CD4-positive, alpha-beta T cell treated with Interleukin-4 for 1 hour (primary cell): Measurements from ENCODE around the gene ZNF841.
A peak's percentile ranks its signal among the peaks of the same experiment; 100 is the strongest.
"Not testable (repeated sequence)": the region's sequence is repeated elsewhere in the genome, so short reads cannot be mapped to it uniquely, and the experiment has no call there.

Source experiments
- DNase-seq, 2 donors: peaks; one replicate each; pipeline ENCODE4 v3.0.0-alpha.2; 2020 to 2022

The ZNF841 gene

DNA sequence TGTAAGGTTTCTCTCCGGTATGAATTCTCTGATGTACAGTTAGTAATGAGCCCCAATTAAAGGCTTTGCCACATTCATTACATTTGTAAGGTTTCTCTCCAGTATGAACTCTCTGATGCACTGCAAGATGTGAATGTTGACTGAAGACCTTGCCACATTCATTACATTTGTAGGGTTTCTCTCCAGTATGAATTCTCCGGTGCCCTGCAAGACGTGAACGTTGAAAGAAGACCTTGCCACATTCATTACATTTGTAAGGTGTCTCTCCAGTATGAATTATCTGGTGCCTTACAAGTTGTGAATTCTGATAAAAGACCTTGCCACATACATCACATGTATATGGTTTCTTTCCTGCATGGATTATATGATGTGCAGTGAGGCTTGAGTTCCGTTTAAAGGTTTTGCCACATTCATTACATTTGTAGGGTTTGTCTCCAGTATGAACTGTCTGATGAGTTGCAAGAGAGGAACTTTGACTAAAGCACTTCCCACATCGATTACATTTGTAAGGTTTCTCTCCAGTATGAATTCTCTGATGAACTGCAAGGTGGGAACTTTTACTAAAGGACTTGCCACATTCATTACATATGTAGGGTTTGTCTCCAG is 29.2 kb downstream of the ZNF841 start:
- DNase-seq: no peak

DNA sequence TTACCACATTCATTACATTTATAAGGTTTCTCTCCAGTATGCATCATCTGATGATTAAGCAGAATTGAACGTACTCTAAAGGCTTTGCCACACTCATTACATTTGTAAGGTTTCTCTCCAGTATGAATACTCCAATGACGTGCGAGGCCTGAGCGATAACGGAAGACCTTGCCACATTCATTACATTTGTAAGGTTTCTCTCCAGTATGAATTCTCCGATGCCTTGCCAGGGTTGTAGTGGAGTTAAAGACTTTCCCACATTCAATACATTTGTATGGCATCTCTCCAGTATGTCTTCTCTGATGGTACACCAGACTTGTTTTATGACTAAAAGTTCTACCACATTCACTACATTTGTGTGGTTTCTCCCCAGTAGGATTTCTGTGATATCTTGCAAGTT is 30.2 kb downstream of the ZNF841 start:
- no peak for DNase-seq

GRCh38 chr19:52056480-52056879 is 39.1 kb downstream of the ZNF841 start:
- DNase-seq: not testable (repeated sequence)

GRCh38 chr19:52051736-52052135 is 43.8 kb downstream of the ZNF841 start:
- DNase-seq: not testable (repeated sequence)

DNA sequence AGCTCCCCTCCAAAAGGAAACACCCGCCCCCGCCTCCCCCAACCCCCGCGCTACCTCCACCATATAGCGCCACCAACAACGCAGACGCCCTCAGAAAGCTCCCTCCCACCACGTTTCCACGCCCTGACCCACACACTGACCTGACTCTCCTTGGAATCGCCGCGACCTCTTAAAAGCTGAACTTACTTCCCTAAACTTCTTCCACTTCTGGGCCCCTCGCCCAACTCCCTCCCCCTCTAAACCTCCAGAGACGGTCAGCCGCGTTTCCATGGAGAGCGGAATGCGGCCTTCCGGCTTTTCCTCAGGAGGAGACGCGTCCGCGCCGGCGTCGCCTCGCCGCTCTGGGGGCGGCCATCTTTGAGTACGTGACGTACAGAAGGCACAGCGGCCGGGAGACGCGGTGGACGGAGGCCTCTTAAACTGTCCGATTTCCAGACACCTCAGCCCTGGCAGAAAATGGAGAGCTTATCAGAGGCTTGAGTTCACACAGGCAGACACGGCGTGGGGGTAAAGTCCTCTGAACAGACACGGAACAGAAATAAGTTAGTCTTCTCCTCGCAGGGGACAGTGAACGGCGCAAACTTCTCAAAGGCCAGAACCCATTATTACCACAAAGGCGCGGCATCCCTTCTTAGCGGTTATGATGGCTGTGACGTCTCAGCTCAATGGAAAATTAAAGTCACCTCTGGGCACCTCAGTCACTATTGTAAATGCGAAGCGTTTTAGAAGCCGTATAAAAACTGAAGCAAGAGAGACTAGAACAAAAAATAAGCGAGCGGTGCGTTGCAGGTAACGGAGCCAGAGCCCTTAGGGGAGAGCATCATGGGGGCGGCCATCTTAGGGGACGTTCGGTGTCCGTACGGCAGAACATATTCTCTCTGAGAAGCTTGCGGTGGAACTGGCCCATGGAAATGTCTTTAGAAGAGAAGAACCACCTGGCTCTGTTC is 46.7 kb downstream of the ZNF841 start, which contains the start of gene ZNF432:
ZNF432 (minus strand) TSS at position 284 of the 947 bp plus-strand sequence. CDS start 1,970 bp downstream, outside the sequence.
- peak; percentile 86 to 87 for DNase-seq

DNA sequence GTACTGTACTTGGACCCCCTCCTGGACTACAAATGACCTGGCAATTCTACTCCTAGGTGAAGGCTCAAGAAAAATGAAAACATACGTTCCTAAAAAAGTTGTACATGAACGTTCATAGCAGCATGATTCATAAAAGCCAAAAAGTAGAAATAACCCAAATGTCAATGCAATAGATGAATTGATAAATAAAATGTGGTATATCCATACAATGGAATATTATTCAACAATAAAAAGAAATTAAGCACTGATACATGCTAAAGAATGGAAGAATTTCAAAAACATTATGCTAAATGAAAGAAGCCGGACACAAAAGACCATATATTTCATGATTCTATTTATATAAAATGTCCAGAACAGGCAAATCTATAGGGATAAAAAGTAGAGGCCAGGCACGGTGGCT is 56.4 kb downstream of the ZNF841 start:
- no peak for DNase-seq

DNA sequence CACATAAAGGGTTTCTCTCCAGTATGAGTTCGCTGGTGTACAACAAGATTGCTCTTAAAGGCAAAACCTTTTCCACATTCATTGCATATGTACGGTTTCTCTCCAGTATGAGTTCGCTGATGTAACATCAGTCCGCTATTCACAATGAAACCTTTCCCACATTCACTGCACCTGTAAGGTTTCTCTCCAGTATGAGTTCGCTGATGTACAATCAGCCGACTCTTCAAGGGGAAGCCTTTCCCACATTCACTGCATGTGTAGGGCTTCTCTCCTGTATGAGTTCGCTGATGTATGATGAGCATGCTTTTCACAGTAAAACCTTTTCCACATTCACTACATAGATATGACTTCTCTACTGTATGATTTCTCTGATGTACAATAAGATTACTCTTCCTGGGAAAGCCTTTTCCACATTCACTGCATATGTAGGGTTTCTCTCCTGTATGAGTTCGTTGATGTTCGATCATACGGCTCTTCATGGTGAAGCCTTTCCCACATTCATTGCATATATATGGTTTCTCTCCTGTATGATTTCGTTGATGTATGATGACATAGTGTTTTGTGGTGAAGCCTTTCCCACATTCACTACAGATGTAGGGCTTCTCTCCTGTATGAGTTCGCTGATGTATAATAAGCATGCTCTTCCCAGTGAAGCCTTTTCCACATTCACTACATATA is 61.4 kb downstream of the ZNF841 start:
- DNase-seq: no peak

- DNase-seq: no peak
These were observed 66.8 kb downstream of the ZNF841 start for GRCh38 chr19:52028780-52029123.

DNA sequence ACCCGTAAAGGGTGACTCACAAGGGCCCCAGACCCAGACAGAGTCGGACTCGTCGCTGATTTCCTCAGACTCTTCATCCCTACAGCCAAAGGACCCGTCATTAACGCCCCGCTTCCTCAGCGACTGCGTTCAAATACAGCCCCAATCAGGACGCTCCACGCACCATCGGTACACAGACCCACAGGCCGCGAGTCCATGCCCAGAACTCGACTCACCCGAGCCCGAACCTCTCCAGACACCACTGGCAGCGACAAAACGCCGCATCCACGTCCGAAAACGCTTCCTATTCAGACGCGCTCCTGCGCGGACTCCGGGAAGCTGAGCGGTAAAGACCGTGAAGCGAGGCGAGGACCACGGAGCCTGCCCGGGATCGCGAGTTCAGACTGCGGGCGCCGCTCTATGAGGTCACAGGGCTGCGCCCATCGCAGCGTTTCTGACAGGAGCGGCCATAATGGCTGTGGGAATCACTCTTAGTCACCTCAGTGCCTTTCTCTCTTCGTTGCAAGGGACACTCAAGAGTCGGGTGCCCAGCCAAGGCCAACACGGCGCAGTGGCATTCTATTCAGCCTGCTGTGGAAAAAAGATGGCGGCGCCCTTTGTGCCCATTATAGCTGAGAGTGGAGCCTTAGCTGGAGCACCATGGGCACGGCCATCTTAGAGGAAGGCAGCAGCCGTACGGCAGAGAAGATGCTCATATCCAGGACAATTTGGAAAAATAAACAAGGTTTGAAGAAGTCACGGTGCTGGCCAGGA is 67.4 kb downstream of the ZNF841 start, which contains the start of gene ZNF614:
ZNF614 (minus strand) TSS at position 353 of the 753 bp plus-strand sequence. CDS start 2,634 bp downstream, outside the sequence.
- peak; percentile 84 to 87 for DNase-seq

DNA sequence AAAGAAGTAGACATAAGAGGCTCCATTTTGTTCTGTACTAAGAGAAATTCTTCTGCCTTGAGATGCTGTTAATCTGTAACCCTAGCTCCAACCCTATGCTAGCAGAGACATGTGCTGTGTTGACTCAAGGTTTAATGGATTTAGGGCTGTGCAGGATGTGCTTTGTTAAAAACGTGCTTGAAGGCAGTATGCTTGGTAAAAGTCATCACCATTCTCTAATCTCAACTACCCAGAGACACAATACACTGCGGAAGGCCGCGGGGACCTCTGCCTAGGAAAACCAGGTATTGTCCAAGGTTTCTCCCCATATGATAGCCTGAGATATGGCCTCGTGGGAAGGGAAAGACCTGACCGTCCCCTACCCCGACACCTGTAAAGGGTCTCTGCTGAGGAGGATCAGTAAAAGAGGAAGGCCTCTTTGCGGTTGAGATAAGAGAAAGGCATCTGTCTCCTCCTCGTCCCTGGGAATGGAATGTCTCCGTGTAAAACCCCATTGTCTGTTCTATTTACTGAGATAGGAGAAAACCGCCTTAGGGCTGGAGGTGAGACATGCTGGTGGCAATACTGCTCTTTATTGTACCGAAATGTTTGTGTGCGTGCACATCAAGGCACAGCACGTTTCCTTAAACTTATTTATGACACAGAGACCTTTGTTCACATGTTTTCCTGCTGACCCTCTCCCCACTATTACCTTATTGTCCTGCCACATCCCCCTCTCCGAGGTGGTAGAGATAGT is 69.1 kb downstream of the ZNF841 start:
- not testable (repeated sequence) for DNase-seq

DNA sequence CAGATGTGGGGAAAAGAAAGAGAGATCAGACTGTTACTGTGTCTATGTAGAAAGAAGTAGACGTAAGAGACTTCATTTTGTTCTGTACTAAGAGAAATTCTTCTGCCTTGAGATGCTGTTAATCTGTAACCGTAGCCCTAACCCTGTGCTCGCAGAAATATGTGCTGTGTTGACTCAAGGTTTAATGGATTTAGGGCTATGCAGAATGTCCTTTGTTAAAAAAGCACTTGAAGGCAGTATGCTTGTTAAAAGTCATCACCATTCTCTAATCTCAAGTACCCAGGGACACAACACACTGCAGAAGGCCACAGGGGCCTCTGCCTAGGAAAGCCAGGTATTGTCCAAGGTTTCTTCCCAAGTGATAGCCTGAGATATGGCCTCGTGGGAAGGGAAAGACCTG is 71.1 kb downstream of the ZNF841 start:
- DNase-seq: not testable (repeated sequence)

- DNase-seq: no peak
These were observed 73.4 kb downstream of the ZNF841 start for GRCh38 chr19:52022193-52022592.

- no peak for DNase-seq
These were observed 75.1 kb downstream of the ZNF841 start for GRCh38 chr19:52020506-52020905.
